SK-N-SH (cell line): ENCODE data around the gene ARFGAP1. TPM values are rescaled to one million over a fixed set of nuclear protein-coding genes. Genes with fewer than 3 reads are reported as not detected.
A peak's percentile ranks its signal among the peaks of the same experiment; 100 is the strongest.

ENCODE experiments used
- CTCF ChIA-PET: fragments of 300-600, 350-600 bp; formaldehyde crosslinking; extraction: SDS; loops from one replicate; lab custom pipeline; 2021; lab: Yijun Ruan, JAX
- POLR2A ChIA-PET: fragments of 350-600 bp; sonication (Branson Sonifier 250); formaldehyde crosslinking; extraction: SDS; loops from one replicate; lab custom pipeline; 2020; ENCODE audit warnings: antibody characterized with exemption, inconsistent platforms; lab: Yijun Ruan, JAX
- DNase-seq: peaks from one replicate; pipeline ENCODE4 v3.0.0; 2012
- H2AFZ ChIP-seq: fragments of 200-600 bp; sonication (generic); 2 replicates; pipeline ENCODE4 v1.8.1; 2016; ENCODE audit warnings: antibody characterized with exemption, mild to moderate bottlenecking, low read depth
- H3F3A ChIP-seq: fragments of 200-600 bp; sonication (generic); replicated peaks from 2 replicates; pipeline ENCODE3; 2016; ENCODE audit warnings: antibody characterized with exemption, mild to moderate bottlenecking; ENCODE audit not compliant: insufficient read depth
- H3K27ac ChIP-seq, 2 experiments: fragments of 200-500 bp in 1 of 2; fragments of 200-600 bp in 1 of 2; sonication (Bioruptor generic) in 1 of 2; sonication (generic), shearing (Covaris generic) in 1 of 2; 2 replicates each; pipeline versions ENCODE4 v1.5.1 to v1.6.1; 2014 to 2016; ENCODE audit warnings: low read depth in 2 of 2, inconsistent platforms in 1 of 2, low read length in 1 of 2, mild to moderate bottlenecking in 1 of 2, mixed read lengths in 1 of 2
- H3K27me3 ChIP-seq: fragments of 200-600 bp; sonication (generic), shearing (Covaris generic); 2 replicates; pipeline ENCODE4 v1.6.1; 2016; ENCODE audit warnings: mixed run types; ENCODE audit not compliant: insufficient read depth
- H3K36me3 ChIP-seq, 2 experiments: fragments of 200-500 bp in 1 of 2; fragments of 200-600 bp in 1 of 2; sonication (Bioruptor generic) in 1 of 2; sonication (generic) in 1 of 2; replicated peaks in 1 of 2; 2 replicates each; pipeline versions ENCODE3 to v1.5.1; 2014 to 2016; ENCODE audit warnings: low read length in 1 of 2, mild to moderate bottlenecking in 1 of 2; ENCODE audit not compliant: insufficient read depth in 2 of 2, control insufficient read depth in 1 of 2
- H3K4me1 ChIP-seq, 2 experiments: fragments of 200-500 bp in 1 of 2; fragments of 200-600 bp in 1 of 2; sonication (Bioruptor generic) in 1 of 2; sonication (generic), shearing (Covaris generic) in 1 of 2; 2 replicates each; pipeline versions ENCODE4 v1.5.1 to v1.6.1; 2014 to 2016; ENCODE audit warnings: low read depth in 1 of 2, low read length in 1 of 2, mixed run types in 1 of 2; ENCODE audit not compliant: insufficient read depth in 2 of 2, control insufficient read depth in 1 of 2
- H3K4me2 ChIP-seq: fragments of 200-600 bp; sonication (generic), shearing (Covaris generic); 2 replicates; pipeline ENCODE4 v1.6.1; 2017; ENCODE audit warnings: mixed run types
- H3K4me3 ChIP-seq, 2 experiments: fragments of 200-500 bp in 1 of 2; fragments of 200-600 bp in 1 of 2; sonication (Bioruptor generic) in 1 of 2; sonication (generic), shearing (Covaris generic) in 1 of 2; 2 replicates each; pipeline versions ENCODE4 v1.5.1 to v1.8.1; 2014 to 2016; ENCODE audit warnings: low read depth in 2 of 2, inconsistent platforms in 1 of 2, low read length in 1 of 2, mild to moderate bottlenecking in 1 of 2, mixed read lengths in 1 of 2, moderate library complexity in 1 of 2
- H3K79me2 ChIP-seq: fragments of 200-600 bp; sonication (generic); 2 replicates; pipeline ENCODE4 v1.8.1; 2017; ENCODE audit warnings: mild to moderate bottlenecking; ENCODE audit not compliant: insufficient read depth
- H3K9ac ChIP-seq: fragments of 200-600 bp; sonication (generic); 2 replicates; pipeline ENCODE4 v1.6.1; 2017; ENCODE audit warnings: mixed run types
- H3K9me2 ChIP-seq: fragments of 200-600 bp; sonication (generic); 2 replicates; pipeline ENCODE4 v1.6.1; 2017; ENCODE audit warnings: mixed run types
- H3K9me3 ChIP-seq: fragments of 200-600 bp; sonication (generic); 2 replicates; pipeline ENCODE4 v1.6.1; 2017; ENCODE audit warnings: mixed run types, mild to moderate bottlenecking, moderate library complexity
- H4K20me1 ChIP-seq: fragments of 200-600 bp; sonication (generic); 2 replicates; pipeline ENCODE4 v1.6.1; 2017; ENCODE audit warnings: mild to moderate bottlenecking, mixed run types; ENCODE audit not compliant: insufficient read depth
- CHD2 ChIP-seq: fragments of 150-350 bp; IDR thresholded peaks from 2 replicates; pipeline ENCODE4 v1.6.1; 2018; ENCODE audit warnings: low read length; ENCODE audit not compliant: partially characterized antibody
- ELF1 ChIP-seq: IDR thresholded peaks from 2 replicates; pipeline ENCODE4 v1.4.0; 2012
- EZH2phosphoT487 ChIP-seq: fragments of 200-600 bp; sonication (generic); IDR thresholded peaks from 2 replicates; pipeline ENCODE4 v1.6.1; 2017; ENCODE audit warnings: low read depth, mixed run types, mild to moderate bottlenecking, antibody characterized with exemption, moderate library complexity, borderline replicate concordance
- GABPA ChIP-seq: IDR thresholded peaks from 2 replicates; pipeline ENCODE4 v1.4.0; 2012; ENCODE audit warnings: low read depth, mild to moderate bottlenecking
- GATA2 ChIP-seq: sonication (generic); formaldehyde crosslinking; IDR thresholded peaks from 2 replicates; pipeline ENCODE4 v1.5.0; 2020; ENCODE audit warnings: mild to moderate bottlenecking, missing genetic modification reagents
- MEF2A ChIP-seq: IDR thresholded peaks from 2 replicates; pipeline ENCODE4 v1.4.0; 2012; ENCODE audit warnings: low read depth, borderline replicate concordance
- PBX3 ChIP-seq: IDR thresholded peaks from 2 replicates; pipeline ENCODE4; 2012
- RCOR1 ChIP-seq: fragments of 150-350 bp; IDR thresholded peaks from 2 replicates; pipeline ENCODE4 v1.6.1; 2017; ENCODE audit warnings: antibody characterized with exemption, low read length
- SIN3A ChIP-seq: IDR thresholded peaks from 2 replicates; pipeline ENCODE4 v1.6.1; 2012; ENCODE audit warnings: low read depth, mild to moderate bottlenecking, low read length, moderate library complexity, borderline replicate concordance
- SMC3 ChIP-seq: IDR thresholded peaks from 2 replicates; pipeline ENCODE4 v1.6.1; 2012; ENCODE audit warnings: low read depth, low read length, improper control_type of control experiment
- TCF12 ChIP-seq: IDR thresholded peaks from 2 replicates; pipeline ENCODE4 v1.4.0; 2012
- TEAD4 ChIP-seq: IDR thresholded peaks from 2 replicates; pipeline ENCODE4 v1.4.0; 2012; ENCODE audit warnings: mild to moderate bottlenecking, borderline replicate concordance; ENCODE audit not compliant: insufficient read depth
- USF2 ChIP-seq: fragments of 150-350 bp; IDR thresholded peaks from 2 replicates; pipeline ENCODE4 v1.6.1; 2017; ENCODE audit warnings: antibody characterized with exemption, low read length, low read depth, borderline replicate concordance
- YY1 ChIP-seq: IDR thresholded peaks from 2 replicates; pipeline ENCODE4 v1.4.0; 2012; ENCODE audit warnings: low read depth, mild to moderate bottlenecking
- WGBS: methylation state at CpG from one replicate; pipeline ENCODE4 v1.1.6; 2017; ENCODE audit warnings: low lambda C conversion rate; 5-methylcytosine and 5-hydroxymethylcytosine counted together
- polyA plus RNA-seq, 3 experiments: library from polyadenylated mRNA; depleted of rRNA; stranded (reverse); fragments of >200 nt; gene quantifications; 2 replicates each; pipeline ENCODE4 v1.2.3, GENCODE V29; 2012
- TF ChIP-seq, protein P1 (sequence below): fragments of 200-600 bp; sonication (generic); IDR thresholded peaks from 2 replicates; pipeline ENCODE4 v1.6.1; 2017; ENCODE audit warnings: antibody characterized with exemption, mild to moderate bottlenecking, moderate library complexity
- TF ChIP-seq, protein P2 (sequence below): fragments of 150-350 bp; IDR thresholded peaks from 2 replicates; pipeline ENCODE4 v1.6.1; 2016; ENCODE audit warnings: mild to moderate bottlenecking, low read depth, low read length

ARFGAP1 gene
- polyA plus RNA-seq, 1 of the 3 experiments (the other 2 are of a cell fraction): 72.7 TPM

- TF ChIP-seq, protein P1, sequence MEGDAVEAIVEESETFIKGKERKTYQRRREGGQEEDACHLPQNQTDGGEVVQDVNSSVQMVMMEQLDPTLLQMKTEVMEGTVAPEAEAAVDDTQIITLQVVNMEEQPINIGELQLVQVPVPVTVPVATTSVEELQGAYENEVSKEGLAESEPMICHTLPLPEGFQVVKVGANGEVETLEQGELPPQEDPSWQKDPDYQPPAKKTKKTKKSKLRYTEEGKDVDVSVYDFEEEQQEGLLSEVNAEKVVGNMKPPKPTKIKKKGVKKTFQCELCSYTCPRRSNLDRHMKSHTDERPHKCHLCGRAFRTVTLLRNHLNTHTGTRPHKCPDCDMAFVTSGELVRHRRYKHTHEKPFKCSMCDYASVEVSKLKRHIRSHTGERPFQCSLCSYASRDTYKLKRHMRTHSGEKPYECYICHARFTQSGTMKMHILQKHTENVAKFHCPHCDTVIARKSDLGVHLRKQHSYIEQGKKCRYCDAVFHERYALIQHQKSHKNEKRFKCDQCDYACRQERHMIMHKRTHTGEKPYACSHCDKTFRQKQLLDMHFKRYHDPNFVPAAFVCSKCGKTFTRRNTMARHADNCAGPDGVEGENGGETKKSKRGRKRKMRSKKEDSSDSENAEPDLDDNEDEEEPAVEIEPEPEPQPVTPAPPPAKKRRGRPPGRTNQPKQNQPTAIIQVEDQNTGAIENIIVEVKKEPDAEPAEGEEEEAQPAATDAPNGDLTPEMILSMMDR: no peak
- TF ChIP-seq, protein P2, sequence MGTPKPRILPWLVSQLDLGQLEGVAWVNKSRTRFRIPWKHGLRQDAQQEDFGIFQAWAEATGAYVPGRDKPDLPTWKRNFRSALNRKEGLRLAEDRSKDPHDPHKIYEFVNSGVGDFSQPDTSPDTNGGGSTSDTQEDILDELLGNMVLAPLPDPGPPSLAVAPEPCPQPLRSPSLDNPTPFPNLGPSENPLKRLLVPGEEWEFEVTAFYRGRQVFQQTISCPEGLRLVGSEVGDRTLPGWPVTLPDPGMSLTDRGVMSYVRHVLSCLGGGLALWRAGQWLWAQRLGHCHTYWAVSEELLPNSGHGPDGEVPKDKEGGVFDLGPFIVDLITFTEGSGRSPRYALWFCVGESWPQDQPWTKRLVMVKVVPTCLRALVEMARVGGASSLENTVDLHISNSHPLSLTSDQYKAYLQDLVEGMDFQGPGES: no peak
- TF ChIP-seq CHD2 (no peak), GATA2 (CRISPR knock-in tag) (no peak), USF2 (no peak), SMC3 (no peak), TCF12 (no peak), YY1 (no peak), SIN3A (no peak), MEF2A (no peak), RCOR1 (no peak), TEAD4 (no peak), EZH2phosphoT487 (no peak), GABPA (no peak), ELF1 (no peak)
- TF ChIP-seq, all 33 proteins: peak for 0
Observed at GRCh38 chr20:63289311-63290135, 16.9 kb downstream of the ARFGAP1 start (continued).

DNA sequence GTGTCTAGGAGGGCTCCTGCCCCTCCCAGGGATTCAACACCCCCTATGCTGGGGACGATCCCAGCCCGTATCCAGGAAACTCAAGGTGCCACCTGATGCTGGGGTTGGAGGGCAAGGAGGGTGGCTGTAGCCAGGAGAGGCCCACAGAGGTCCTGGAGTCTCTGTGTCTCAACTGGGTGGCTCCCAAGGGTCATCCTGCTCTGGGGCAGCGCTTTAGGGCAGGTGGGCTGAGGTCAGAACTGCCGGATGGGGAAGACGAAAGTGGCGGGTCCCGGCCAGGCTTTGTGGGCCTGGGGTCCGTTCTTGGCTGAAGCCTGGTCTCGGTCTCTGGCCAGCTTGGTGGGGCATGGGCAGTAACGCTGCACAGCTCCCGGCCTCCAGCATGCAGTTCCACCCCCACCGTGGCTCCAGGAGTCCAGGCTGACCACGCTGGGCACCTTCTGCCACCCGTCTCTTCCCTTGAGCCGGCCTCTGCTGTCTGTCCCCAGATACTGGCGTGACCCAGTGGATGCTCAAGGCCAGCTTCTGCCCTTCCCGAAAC, 17.6 kb downstream of the ARFGAP1 start:
- H3K4me3 ChIP-seq: no peak overlapping the region
- H2AFZ ChIP-seq: no peak overlapping the region
- H3K4me2 ChIP-seq: no peak overlapping the region
- H3K27ac ChIP-seq: no peak overlapping the region
- 93% methylated on average over 5 of the region's 17 CpGs for WGBS
- no peak for TF ChIP-seq TEAD4
- 0 out of 2 replicates have a peak, but pooled peaks have one; percentile 4 for TF ChIP-seq PBX3
- H3K27me3 ChIP-seq: no peaks in the 10 kb centered on the region
- H3K9ac ChIP-seq: no peak overlapping the region
- no peaks in the 10 kb centered on the region for H3K9me3 ChIP-seq
- H3K9me2 ChIP-seq: no peaks in the 10 kb centered on the region
- H3F3A ChIP-seq: peaks cover 4% of the 10 kb centered on the region
- no peaks in the 10 kb centered on the region; a peak in 1 of 4 replicates for H3K4me1 ChIP-seq
- peaks cover 0 to 34% of the 10 kb centered on the region in 2 experiments for H3K36me3 ChIP-seq
- peaks cover 21% of the 10 kb centered on the region; the same call in 1 of the 2 replicates for H4K20me1 ChIP-seq
- no peak for DNase-seq
- CTCF ChIA-PET: interaction anchor here (0.7 to 3.2 kb wide), 12 partner anchors 8 to 230 kb away, joined by 3 to 40 read pairs (median 5); no protein-coding TSS in a partner anchor
- POLR2A ChIA-PET: no interaction called here
- H3K79me2 ChIP-seq: no peaks in the 10 kb centered on the region
